Activated effector memory CD4-positive, alpha-beta T cell treated with Interleukin-2 at 50 U/mL for 16 hours (primary cell): Measurements from ENCODE around the gene IGIP.

Experiments
- DNase-seq: peaks from one replicate; pipeline ENCODE4 v3.0.0-alpha.2; 2020

The IGIP gene

GRCh38 chr5:140125637-140126036, at the start of gene IGIP:
Gene IGIP, plus strand, starts transcription at chr5:140125937. Its CDS starts 2,540 bp downstream, at chr5:140128477.
- DNase-seq = no peak

GRCh38 chr5:140076142-140076541, 49.6 kb upstream of the IGIP start:
- DNase-seq = no peak

DNA sequence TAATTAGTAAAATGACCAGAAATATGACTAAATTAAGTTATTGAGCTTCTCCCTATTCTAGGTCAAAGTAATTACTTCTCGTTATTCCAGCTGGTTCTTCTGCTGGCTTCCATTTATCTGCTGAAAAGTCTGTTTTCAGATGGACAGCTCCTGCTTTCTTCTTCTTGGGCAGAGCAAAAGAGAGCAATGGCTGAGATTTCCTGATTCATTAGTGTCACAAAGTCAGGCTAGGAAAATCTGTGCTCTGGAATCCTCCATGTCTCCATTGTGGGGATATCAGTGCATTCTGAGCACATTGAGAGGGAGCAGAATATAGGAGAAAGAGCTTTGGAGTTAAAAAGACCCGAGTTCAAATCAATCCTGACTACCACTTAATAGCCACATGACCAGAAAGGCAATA, 48.9 kb upstream of the IGIP start:
- DNase-seq = no peak

GRCh38 chr5:140083120-140083519, 42.6 kb upstream of the IGIP start:
- no peak for DNase-seq

- no peak for DNase-seq
Measured at GRCh38 chr5:140083650-140084049, 42.1 kb upstream of the IGIP start.

GRCh38 chr5:140084541-140084940, 41.2 kb upstream of the IGIP start:
- no peak for DNase-seq

GRCh38 chr5:140090251-140090650, 35.5 kb upstream of the IGIP start:
- DNase-seq = no peak

- DNase-seq = no peak
Measured at GRCh38 chr5:140093179-140093578, 32.6 kb upstream of the IGIP start.

- DNase-seq = no peak
Measured at GRCh38 chr5:140093866-140094265, 31.9 kb upstream of the IGIP start.

GRCh38 chr5:140094889-140095288, 30.8 kb upstream of the IGIP start:
- DNase-seq = no peak

- no peak for DNase-seq
Measured at GRCh38 chr5:140101179-140101578, 24.6 kb upstream of the IGIP start.

- no peak for DNase-seq
Measured at GRCh38 chr5:140103154-140103553, 22.6 kb upstream of the IGIP start.

DNA sequence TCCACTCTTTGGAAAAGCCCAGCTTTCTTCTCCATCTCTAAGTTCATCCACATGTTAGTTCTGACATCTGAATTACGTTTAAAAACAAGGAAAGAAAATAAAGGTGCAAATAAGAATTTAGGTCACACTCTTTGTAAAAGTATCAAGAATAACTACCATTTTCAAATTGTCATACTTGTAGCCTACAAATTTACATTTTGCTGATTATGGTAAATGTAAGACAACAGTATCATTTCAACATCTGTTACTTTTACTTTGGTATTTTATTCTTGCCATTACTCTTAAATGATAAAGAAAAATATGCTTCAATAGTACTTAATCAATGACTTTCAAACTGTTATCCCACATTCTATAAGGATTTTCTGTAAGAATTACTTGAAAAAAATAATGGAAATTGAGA, 21.6 kb upstream of the IGIP start:
- no peak for DNase-seq

- DNase-seq = no peak
Measured at GRCh38 chr5:140106101-140106500, 19.6 kb upstream of the IGIP start.

DNA sequence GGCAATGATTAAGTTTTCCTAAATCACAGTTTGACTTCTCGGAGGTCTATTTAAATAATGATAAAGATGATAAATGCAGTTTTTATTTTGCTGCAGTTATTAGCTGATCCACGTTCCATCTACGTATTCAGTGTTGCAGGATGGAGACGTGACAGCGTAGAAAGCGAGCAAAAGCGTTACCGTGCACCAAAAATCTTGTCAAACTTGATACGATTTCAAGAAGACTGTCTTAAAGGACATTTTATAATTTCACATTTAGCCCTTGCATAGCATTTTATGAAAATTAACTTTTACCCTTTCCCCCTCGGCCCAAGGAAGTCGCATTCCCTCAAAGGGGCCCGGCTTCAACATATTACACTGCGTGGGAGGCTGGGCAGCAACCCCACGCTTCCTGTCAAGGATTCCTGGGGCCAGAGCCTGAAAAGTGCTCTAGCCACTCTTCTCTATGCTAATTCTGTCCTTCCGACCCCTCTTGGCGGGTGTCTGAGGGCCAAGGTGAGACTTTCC, 18.9 kb upstream of the IGIP start:
- no peak for DNase-seq

DNA sequence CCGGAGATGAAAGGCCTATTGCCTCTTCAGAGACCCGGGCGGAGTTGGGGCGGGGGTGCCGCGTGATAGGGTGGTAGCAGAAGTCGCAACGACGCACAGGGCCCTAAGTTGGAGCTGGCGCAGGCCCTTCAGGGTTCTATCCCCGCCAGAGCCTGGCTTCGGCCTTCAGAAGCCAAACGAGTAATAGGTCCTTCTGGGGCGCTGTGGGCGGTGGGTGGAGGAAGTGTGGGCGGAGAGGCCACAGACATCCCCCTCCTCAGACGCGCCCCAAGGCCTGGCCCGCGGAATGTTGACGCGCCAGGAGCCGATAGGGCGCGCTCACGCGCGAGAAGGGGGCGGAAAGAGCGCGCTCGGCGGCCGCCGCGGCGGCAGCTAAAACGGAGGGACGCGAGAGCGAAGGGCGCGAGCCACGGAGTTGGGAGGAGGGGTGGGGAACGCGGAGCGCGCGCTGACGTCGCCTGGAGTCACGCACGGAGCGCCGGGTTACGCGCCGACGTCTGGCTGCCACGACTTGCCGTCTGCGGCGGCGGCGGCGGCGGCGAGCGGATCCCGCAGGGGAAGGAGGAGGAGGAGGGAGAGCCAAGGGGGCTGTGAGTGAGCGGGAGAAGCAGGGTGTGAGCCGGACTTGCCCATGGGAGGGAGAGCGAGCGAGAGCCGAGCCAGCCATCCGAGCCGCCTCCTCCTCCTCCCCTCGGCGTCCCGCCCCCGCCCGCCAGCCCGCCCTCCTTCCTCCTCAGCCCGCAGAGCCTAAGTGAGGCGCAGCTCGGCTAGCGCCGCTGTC, 18.2 kb upstream of the IGIP start:
- DNase-seq = peak; percentile 93

DNA sequence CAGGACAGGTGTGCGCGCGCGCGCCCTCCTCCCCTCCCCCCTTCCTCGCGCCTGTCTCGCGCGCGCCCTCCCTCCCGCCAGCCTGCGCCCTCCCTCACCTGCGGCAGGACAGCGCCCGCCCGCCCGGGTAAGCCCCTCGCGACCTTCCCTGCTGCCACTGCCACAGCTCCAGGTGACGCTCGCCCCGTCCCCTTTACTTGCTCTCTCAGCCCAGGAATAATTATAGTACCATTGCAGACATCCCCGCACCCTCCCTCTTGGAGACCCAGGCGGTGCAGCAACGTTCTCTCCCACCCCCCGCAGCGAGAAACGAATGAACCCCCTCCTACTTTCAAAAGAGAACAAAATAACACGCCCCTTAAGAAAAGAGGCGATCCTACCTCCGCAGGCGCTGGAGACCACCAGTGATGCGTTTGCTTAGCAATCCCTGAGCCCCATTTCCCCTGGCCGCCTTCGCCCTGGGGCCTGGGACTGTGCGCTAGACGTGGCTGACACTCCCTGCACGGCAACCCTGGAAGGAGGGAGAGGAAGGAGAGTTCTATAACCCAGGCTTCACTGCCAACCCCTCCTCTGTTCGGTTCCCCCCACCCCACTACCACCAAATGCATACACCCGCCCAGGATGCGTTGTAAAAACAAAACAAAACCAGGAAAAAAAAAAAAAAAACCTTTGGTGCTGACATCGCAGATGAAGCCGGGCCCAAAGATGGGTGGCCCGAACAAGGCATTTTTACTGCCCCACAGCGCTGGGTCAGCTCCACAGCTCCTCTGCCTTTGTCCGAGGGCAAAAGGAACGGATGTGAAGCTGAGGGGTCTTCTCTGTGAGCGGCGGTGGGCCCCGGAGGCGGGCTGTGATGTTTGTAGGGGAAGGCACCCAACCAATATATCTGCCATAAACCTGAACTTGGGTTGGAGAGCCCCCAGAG, 17.4 kb upstream of the IGIP start:
- peak; percentile 9 for DNase-seq

GRCh38 chr5:140109018-140109758, 16.5 kb upstream of the IGIP start:
- DNase-seq = no peak

DNA sequence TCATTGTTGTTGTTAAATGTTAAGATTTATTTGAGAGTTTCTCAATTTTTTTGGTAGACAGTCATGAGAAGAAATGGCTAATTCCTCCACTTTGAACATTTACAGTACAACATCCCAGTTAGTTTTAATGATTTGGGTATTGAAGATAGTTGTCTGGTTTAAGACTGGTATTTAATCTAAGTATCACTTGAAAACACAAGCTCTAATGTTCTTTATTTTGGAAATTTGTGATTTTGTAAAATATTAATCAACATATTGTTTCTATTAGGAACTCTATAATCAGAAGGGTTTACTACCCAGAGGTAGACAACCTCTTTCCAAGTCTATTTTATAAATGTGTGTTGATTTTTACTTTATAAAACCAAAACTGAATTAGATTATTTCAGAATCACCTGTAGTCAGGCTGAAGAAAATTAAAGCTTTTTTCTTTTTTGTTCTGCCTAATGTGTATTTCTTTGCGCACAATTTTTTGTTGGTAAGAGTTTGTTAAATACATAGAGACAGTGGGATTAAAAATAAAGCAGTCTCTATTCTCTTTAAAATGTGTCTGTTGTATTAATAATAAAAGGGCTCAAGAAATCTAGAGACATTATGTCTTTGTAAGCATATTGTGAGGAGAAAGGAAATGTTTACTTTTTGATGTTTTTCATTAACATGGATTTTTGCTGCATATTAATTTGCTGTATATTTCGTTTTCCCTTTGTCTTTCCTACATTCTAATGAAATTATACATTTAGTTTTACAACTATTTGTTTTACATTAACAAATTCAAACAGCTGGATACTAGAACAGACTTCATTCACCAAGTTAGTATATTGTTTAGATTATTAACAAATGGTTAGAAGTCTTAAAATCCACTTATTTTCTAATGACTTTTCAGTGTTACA, 15.7 kb upstream of the IGIP start:
- DNase-seq = no peak

GRCh38 chr5:140110646-140110957, 15.1 kb upstream of the IGIP start:
- DNase-seq = no peak

GRCh38 chr5:140111011-140111858, 14.5 kb upstream of the IGIP start:
- no peak for DNase-seq
